Stomach (tissue), 9 donors: Measurements from ENCODE around the gene PDE4D. TPM values are rescaled to one million over a fixed set of nuclear protein-coding genes. Genes with fewer than 3 reads are reported as not detected.

Experiments
- DNase-seq, 2 donors: peaks; one replicate each; pipeline versions ENCODE4 v3.0.0 to v3.0.0-alpha.2; 2013 to 2019
- H3K27ac ChIP-seq, 5 donors: fragments of 200-600 bp in 4 of 5; sonication (generic) in 4 of 5; one replicate each; pipeline ENCODE4 v1.5.1; 2013 to 2019; ENCODE audit warnings: mild to moderate bottlenecking in 1 of 5, moderate library complexity in 1 of 5
- H3K27me3 ChIP-seq, 3 donors: fragments of 200-600 bp; sonication (generic); one replicate each; pipeline ENCODE4 v1.5.1; 2017 to 2019; ENCODE audit warnings: mixed run types in 1 of 3
- H3K36me3 ChIP-seq, 4 donors: fragments of 200-600 bp; sonication (generic); 1 replicate in 3 of 4; 2 replicates in 1 of 4; pipeline ENCODE4 v1.5.1; 2016 to 2019
- H3K4me1 ChIP-seq, 4 donors: fragments of 200-600 bp; sonication (generic); one replicate each; pipeline ENCODE4 v1.5.1; 2016 to 2019
- H3K4me3 ChIP-seq, 4 donors: fragments of 200-600 bp; sonication (generic) in 3 of 4; one replicate each; pipeline ENCODE4 v1.5.1; 2016 to 2019; ENCODE audit warnings: mild to moderate bottlenecking in 1 of 4
- H3K9me3 ChIP-seq, 4 donors: fragments of 200-600 bp; sonication (generic); one replicate each; pipeline ENCODE4 v1.5.1; 2016 to 2019
- CTCF ChIP-seq, 7 experiments: fragments of 450-650 bp in 4 of 7; fragments of 200-600 bp in 3 of 7; sonication (generic) in 3 of 7; IDR thresholded peaks; one replicate each; pipeline ENCODE4 v1.5.1; 2016 to 2019; ENCODE audit warnings: antibody characterized with exemption in 7 of 7, control low read depth in 2 of 7, mild to moderate bottlenecking in 1 of 7
- EP300 ChIP-seq: sonication (generic); formaldehyde crosslinking; IDR thresholded peaks from one replicate; pipeline ENCODE4 v1.6.1; 2017; ENCODE audit warnings: antibody characterized with exemption
- POLR2A ChIP-seq, 4 donors: fragments of 450-650 bp; IDR thresholded peaks; one replicate each; pipeline ENCODE4 v1.6.1; 2016; ENCODE audit warnings: antibody characterized with exemption in 4 of 4, control low read depth in 2 of 4, mild to moderate bottlenecking in 1 of 4, moderate library complexity in 1 of 4
- POLR2AphosphoS5 ChIP-seq, 3 donors: sonication (generic); formaldehyde crosslinking; IDR thresholded peaks; one replicate each; pipeline ENCODE4 v1.6.1; 2016; ENCODE audit warnings: antibody characterized with exemption in 3 of 3
- WGBS, 5 donors: extraction: QIAGEN DNeasy Blood & Tissue Kit in 3 of 5; methylation state at CpG; one replicate each; pipeline versions ENCODE4 v1.1.5 to v1.1.7; 2013 to 2018; 5-methylcytosine and 5-hydroxymethylcytosine counted together
- intact Hi-C: fragments of 100-400 bp; cut with DNase I; formaldehyde crosslinking; loops from one replicate; pipeline ENCODE4 v1.15.1; 2023; ENCODE audit warnings: low total_unique reads
- polyA plus RNA-seq, 3 donors: library from polyadenylated mRNA; stranded (reverse); fragments of 200-250 nt; gene quantifications; one replicate each; pipeline ENCODE4 v1.2.3, GENCODE V29; 2013
- total RNA-seq, 5 donors: library from RNA; depleted of rRNA; stranded (reverse); fragments of >200 nt; gene quantifications; one replicate each; pipeline versions ENCODE4 v1.1.0 to v1.2.3, GENCODE V29; 2014 to 2016
- donor health status: healthy with polysubstance abuse.
- donor health status: Bipolar disorder and iron deficiency.
- donor health status: healthy.

The PDE4D gene
- total and polyA plus RNA-seq, 8 donors, result 3.1 to 147 (median 97.3) TPM

GRCh38 chr5:59055745-59056448, 837.6 kb downstream of the PDE4D start:
- Histone ChIP-seq H3K27ac (no peak overlapping the region), H3K27me3 (no peaks in the 10 kb centered on the region), H3K4me1 (no peaks in the 10 kb centered on the region), H3K36me3 (peaks cover 0 to 6% (median 0%) of the 10 kb centered on the region in 4 donors), H3K4me3 (no peak overlapping the region), H3K9me3 (no peaks in the 10 kb centered on the region)
- no peak for TF ChIP-seq EP300
- no peak for TF ChIP-seq POLR2A (IDR thresholded peaks at IDR 0.05)
- no peak for TF ChIP-seq POLR2AphosphoS5 (IDR thresholded peaks at IDR 0.05)
- no peak for TF ChIP-seq CTCF (IDR thresholded peaks at IDR 0.05)
- intact Hi-C loops, result no loop called here
- 84 to 98% (median 97%) methylated on average over 9 of the region's 9 CpGs for WGBS, 5 donors
- DNase-seq, result no peak

GRCh38 chr5:59054963-59055528, 838.5 kb downstream of the PDE4D start:
- Histone ChIP-seq H3K9me3 (no peaks in the 10 kb centered on the region), H3K36me3 (peaks cover 0 to 6% (median 0%) of the 10 kb centered on the region in 4 donors), H3K4me3 (no peak overlapping the region), H3K27ac (no peak overlapping the region), H3K27me3 (no peaks in the 10 kb centered on the region), H3K4me1 (no peaks in the 10 kb centered on the region)
- TF ChIP-seq POLR2AphosphoS5 (IDR thresholded peaks at IDR 0.05) (no peak), CTCF (IDR thresholded peaks at IDR 0.05) (no peak), POLR2A (IDR thresholded peaks at IDR 0.05) (no peak), EP300 (no peak)
- intact Hi-C loops, result no loop called here
- DNase-seq, result no peak
- WGBS, 5 donors, result 89 to 95% (median 93%) methylated on average over 3 of the region's 3 CpGs

- no peak overlapping the region for H3K27ac ChIP-seq
- H3K9me3 ChIP-seq, result no peaks in the 10 kb centered on the region
- peaks cover 0 to 4% (median 0%) of the 10 kb centered on the region in 4 donors for H3K36me3 ChIP-seq
- intact Hi-C loops, result no loop called here
- H3K27me3 ChIP-seq, result no peaks in the 10 kb centered on the region
- no peak for DNase-seq
- no peak for TF ChIP-seq POLR2AphosphoS5 (IDR thresholded peaks at IDR 0.05)
- TF ChIP-seq EP300, result no peak
- no peak for TF ChIP-seq POLR2A (IDR thresholded peaks at IDR 0.05)
- no peak for TF ChIP-seq CTCF (IDR thresholded peaks at IDR 0.05)
- H3K4me1 ChIP-seq, result peaks cover 0 to 19% (median 9%) of the 10 kb centered on the region in 4 donors
- WGBS, 5 donors, result 83 to 97% (median 93%) methylated on average over 3 of the region's 3 CpGs
- no peak overlapping the region for H3K4me3 ChIP-seq
Observed at GRCh38 chr5:59051951-59052350, 841.6 kb downstream of the PDE4D start.

GRCh38 chr5:59049095-59049494, 844.4 kb downstream of the PDE4D start:
- Histone ChIP-seq H3K27ac (no peak overlapping the region), H3K36me3 (no peaks in the 10 kb centered on the region), H3K27me3 (no peaks in the 10 kb centered on the region), H3K9me3 (no peaks in the 10 kb centered on the region), H3K4me3 (no peak overlapping the region), H3K4me1 (peaks cover 0 to 19% (median 9%) of the 10 kb centered on the region in 4 donors)
- TF ChIP-seq EP300, result no peak
- no peak for TF ChIP-seq POLR2A (IDR thresholded peaks at IDR 0.05)
- TF ChIP-seq POLR2AphosphoS5 (IDR thresholded peaks at IDR 0.05), result no peak
- no peak for TF ChIP-seq CTCF (IDR thresholded peaks at IDR 0.05)
- intact Hi-C loops, result no loop called here
- WGBS, 5 donors, result 9 to 23% (median 9%) methylated on average over 2 of the region's 2 CpGs
- DNase-seq, result no peak
